GM18907 (cell line): ENCODE results near the gene NPS.

ENCODE experiments used
- ATAC-seq: cut with Tn5 transposase; IDR thresholded peaks from one replicate; pipeline ENCODE4 v1.9.1; 2021; ENCODE audit warnings: mild to moderate bottlenecking, moderate library complexity; ENCODE audit not compliant: unreplicated experiment

NPS gene, protein sequence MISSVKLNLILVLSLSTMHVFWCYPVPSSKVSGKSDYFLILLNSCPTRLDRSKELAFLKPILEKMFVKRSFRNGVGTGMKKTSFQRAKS

DNA sequence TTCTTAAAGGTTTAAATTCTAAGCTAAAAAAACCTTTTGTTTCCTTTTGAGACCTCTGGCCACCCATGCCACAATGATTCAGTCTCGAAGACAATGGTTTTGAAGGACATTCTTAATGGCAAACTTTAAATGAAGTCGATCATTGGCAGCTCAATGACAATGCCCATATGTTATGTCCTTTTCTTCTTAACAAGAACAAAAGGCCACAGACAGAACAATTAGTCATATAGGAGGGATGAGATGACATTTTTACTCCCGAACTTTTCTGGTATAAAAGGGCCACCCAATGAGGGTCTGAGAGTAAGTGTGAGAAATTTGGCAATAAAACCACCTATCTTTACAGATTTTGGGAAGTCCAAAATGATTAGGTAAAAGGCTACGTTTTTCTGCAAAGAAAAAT, at the start of gene NPS:
Gene NPS (plus strand): TSS at position 301 of the 400 bp plus-strand sequence. CDS start 60 bp downstream, at position 361.
- ATAC-seq = no peak

DNA sequence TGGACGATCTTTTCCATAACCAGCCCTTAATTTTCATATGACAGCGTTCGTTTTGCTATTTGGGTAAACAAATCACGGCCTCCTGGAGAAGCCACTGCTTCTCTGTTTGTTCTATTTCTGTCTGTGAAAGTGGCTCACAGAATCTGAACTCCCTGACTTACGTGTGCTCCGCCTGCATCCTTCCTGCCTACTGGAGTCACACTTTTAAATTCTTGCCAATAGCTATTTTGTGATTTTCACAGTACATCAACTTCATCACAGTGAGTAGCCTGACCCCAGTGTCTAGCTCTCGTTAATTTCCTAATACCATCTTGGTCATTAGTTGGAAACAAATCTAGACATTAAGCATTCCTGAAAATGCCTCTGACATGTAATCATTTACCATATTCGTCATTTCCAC, 49.0 kb upstream of the NPS start:
- no peak for ATAC-seq

DNA sequence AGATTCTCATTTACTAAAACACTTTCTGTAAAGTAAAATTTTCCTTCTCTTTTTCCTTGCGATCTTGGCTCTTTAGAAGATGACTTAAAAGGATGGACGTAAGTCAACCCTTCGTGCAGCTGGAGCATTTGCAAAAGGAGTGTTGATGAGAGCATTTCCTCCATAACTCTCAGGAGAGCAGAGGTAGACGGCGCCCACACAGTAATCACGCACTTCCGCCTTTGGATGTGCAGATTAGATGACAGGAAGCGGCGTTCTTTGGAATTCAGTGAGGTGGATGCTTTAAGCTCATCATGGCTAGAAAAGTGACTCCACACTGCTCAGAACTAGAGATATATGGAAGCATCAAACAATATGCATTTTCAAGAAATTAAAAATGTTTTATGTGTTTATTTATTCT, 43.0 kb upstream of the NPS start:
- no peak for ATAC-seq

GRCh38 chr10:127522298-127522697, 26.8 kb upstream of the NPS start:
- no peak for ATAC-seq

DNA sequence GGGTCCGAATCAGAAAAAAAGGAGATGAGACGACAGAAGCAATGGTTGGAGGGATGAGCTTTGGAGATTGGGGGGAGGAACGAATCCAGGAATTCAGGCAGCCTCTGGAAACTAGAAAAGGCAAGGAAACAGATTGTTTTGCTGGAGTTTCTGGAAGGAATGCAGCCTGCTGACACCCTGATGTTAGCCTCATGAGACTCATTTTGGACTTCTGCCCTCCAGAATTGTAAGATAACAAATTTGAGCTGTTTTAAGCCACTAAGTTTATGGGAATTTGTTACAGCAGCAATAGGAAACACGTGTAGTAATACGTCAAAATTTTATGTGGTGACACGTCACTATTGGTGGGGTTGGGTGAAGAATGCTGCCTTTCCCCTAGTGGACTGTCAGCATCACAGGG, 25.6 kb upstream of the NPS start:
- ATAC-seq = no peak

GRCh38 chr10:127524229-127524628, 24.9 kb upstream of the NPS start:
- ATAC-seq = no peak

GRCh38 chr10:127524908-127525665, 24.0 kb upstream of the NPS start:
- no peak for ATAC-seq

DNA sequence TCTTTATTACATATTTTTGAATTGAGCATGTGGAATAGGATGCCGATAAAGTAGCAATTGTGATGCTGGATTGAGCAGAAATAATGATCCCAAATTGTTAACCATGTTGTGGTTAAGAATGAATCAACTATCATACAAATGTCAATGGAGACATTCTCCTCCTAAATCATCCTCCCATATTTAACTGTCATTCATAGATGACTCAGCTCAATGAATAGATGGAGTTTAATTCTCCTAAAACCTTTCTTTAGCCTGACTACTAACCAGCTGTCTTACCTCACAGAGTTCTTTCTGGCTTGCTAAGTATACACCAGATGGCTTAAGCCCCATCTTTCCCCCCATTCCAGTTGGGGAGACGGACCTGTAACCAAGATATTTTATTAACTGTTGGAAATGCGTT, 23.4 kb upstream of the NPS start:
- no peak for ATAC-seq

DNA sequence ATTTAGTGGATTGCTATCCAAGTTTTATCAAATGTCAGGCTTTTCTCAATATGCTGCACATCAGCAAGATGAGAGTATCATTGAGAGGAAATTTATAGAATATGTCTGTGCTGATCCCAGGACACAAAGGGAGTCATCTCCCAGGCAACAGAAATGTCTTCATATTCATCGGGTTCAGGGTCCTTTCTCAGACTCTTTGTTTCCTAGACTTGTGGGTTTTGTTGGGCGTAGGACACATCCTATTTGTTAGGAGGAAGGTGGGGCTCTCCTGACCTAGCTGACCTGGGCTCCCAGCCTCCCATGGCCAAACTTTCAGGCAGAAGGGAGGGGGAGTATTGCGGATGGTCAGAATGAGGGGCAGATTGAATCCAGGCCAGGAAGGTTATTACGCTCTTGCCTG, 22.9 kb upstream of the NPS start:
- no peak for ATAC-seq

GRCh38 chr10:127527320-127527719, 21.8 kb upstream of the NPS start:
- no peak for ATAC-seq

- no peak for ATAC-seq
These were observed 21.2 kb upstream of the NPS start for GRCh38 chr10:127527891-127528290.

DNA sequence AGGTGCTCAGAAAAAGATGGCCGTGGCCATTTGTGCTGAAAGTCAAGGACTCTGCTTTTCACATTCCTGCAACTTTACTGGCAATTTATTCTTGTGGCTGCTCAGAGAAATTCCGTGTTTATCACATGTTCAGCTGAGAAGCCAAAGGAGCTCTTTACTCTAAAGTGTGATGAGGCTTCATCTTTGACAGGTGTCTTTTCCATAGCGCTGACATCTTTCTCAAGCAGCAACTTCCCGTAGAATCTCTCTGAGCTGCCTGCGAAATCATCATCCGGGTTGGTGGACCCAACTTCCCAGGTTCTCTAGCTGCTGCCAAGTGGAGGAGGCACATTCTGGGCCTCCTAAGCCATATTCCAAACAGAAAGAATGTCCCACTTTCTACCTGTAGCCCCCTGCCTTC, 16.9 kb upstream of the NPS start:
- ATAC-seq = no peak

DNA sequence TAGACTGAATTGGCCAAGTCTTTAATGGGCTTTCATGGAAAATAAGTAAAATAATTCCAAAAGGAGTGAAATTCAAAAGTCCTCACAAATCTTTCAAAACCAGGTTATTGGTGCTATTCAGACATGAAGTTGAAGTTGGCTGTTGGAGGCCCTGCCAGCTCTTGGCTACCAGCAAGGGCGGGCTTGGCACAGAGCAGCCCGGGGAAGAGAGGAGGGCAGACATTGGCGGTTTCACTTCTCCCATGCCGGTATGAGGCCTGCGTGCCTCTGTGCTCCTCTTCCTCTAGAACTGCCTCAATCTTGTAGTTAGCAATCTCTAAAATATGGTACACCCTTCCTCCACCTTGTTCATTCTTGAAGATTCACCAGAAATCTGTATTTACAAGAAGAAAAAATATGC, 16.4 kb upstream of the NPS start:
- no peak for ATAC-seq

- ATAC-seq = no peak
These were observed 15.0 kb upstream of the NPS start for GRCh38 chr10:127534074-127534473.

GRCh38 chr10:127534496-127534895, 14.6 kb upstream of the NPS start:
- no peak for ATAC-seq

DNA sequence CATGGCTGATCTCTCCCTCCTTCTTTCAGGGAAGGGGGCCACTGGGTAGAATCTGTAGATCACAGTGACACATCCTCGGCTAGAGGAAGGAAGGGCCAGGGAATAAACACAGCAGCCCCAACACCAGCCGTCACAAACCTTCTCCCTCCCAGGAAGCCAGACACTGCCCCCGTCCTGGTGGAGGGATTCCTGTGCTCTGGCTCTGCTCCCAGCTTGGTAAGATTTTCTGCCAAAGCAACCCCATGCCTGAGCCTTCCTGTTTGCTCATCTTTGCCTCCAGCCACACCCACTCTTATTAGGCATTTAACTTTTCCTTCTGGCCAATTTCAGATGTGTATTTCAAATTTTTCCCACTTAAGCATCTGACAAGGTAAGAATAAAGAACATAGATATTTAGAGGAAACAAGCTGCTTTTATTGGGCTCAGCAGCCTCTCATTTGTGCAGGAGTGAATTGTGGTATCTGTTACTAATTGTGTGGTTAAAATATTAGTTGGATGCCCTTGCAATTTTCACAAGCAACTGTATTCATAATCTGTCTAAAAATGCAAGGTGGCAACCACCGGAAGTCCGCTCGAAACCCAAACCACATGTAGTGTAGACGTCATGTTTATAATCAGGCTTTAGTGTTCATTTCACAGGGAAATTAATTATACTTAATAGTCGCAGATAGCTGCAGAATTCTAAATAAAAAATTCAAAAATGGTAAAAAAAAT, 13.2 kb upstream of the NPS start:
- ATAC-seq = no peak

GRCh38 chr10:127536972-127537760, 11.9 kb upstream of the NPS start:
- ATAC-seq = no peak

- no peak for ATAC-seq
These were observed 11.2 kb upstream of the NPS start for GRCh38 chr10:127537924-127538323.

DNA sequence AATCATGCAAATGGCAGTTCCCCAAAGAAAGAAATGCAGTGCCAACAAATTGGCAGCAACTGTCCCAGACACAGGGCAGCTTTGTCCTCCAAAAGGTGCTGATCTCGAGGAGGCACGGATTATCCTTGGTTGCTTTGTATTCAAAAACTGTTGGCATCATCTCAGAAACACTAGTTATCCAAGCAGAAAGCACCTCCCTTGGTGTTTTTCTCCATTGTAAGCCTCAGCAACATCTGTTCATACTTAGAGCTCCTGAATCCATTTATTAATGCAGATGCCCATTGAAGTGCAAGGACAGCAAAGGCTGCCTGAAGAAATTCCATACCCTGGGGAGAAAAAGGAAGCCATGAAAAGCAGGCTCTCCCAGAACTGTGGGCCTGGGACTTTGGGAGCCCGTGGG, 1.1 kb upstream of the NPS start:
- ATAC-seq = no peak

DNA sequence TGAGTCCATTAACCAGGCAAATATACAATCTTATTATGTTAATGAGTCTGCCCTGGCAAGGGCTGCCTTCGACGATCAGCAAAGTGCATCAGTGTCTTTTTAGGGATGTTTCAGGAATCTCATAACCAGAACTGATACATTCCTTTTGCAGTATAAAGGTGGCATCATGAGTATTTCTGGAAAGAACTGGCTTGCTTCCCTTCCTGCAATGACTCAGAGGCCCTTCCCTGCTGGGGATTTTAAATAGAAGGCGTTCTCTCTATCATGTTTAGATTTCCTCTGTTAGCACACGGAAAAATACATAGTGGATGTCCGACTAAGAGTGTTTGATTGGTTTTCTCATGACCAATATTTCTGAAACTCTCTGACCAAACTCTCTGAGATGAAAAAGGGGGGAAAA, 1.8 kb downstream of the NPS start:
- ATAC-seq = no peak

DNA sequence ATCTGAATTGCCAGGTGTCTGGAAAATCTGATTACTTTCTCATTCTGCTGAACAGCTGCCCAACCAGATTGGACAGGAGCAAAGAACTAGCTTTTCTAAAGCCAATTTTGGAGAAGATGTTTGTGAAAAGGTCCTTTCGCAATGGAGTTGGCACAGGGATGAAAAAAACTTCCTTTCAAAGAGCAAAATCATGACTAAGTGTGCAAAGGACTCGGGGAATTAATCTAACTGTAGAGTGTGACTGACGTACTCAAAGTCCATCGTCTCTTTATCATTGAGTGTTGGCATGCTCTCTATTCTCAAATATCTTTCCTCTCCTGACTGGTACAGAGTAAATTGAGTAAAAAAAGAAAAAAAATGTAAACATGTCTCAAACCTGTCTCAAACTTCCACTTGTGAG, 3.3 kb downstream of the NPS start:
- ATAC-seq = no peak

DNA sequence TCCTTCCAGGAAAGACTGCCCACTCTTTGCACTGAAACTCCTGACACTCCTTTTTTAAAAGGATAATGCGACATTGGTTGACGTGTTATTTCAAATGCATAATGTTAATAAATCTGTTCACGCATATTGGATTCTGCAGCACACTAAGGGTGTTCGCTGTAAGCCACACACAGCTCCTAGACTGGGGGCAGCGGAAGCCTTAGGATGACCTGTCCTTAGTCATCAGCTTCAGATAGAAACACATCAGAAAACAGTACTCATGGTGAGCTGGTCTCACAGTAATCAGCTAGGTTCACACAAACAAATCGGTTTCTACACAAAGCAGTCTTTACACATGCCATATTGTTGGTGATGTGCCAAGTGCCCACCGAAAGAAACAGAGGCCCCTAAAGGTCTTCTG, 4.3 kb downstream of the NPS start:
- no peak for ATAC-seq
